Tibial artery (tissue), 4 donors: ENCODE results near the gene TSR3.

Experiments used
- DNase-seq, 2 donors: peaks; one replicate each; pipeline ENCODE4 v3.0.0-alpha.2; 2019
- H3K27ac ChIP-seq, 2 donors: fragments of 200-600 bp; sonication (generic) in 1 of 2; 1 replicate in 1 of 2; 2 replicates in 1 of 2; pipeline ENCODE4 v1.5.1; 2018 to 2019; ENCODE audit warnings: mild to moderate bottlenecking in 1 of 2
- H3K27me3 ChIP-seq, 2 donors: fragments of 200-600 bp; sonication (generic) in 1 of 2; one replicate each; pipeline versions ENCODE4 v1.5.1 to v1.6.0; 2016 to 2019
- H3K36me3 ChIP-seq, 3 donors: fragments of 200-600 bp; sonication (generic) in 2 of 3; one replicate each; pipeline ENCODE4 v1.5.1; 2016 to 2019; ENCODE audit warnings: mild to moderate bottlenecking in 2 of 3
- H3K4me1 ChIP-seq, 4 donors: fragments of 200-600 bp; sonication (generic) in 2 of 4; 1 replicate in 3 of 4; 2 replicates in 1 of 4; pipeline ENCODE4 v1.5.1; 2016 to 2019
- H3K4me3 ChIP-seq, 2 donors: fragments of 200-600 bp; sonication (generic) in 1 of 2; 1 replicate in 1 of 2; 2 replicates in 1 of 2; pipeline ENCODE4 v1.5.1; 2018 to 2019; ENCODE audit warnings: mild to moderate bottlenecking in 2 of 2
- H3K9me3 ChIP-seq, 3 donors: fragments of 200-600 bp; sonication (generic) in 1 of 3; one replicate each; pipeline ENCODE4 v1.5.1; 2016 to 2019
- intact Hi-C: fragments of 100-400 bp; cut with DNase I; formaldehyde crosslinking; loops from one replicate; pipeline ENCODE4 v1.15.0; 2023; ENCODE audit warnings: low total_unique reads
- TF ChIP-seq, protein P1 (sequence below), 2 experiments: fragments of 200-600 bp in 1 of 2; fragments of 450-650 bp in 1 of 2; IDR thresholded peaks; one replicate each; pipeline ENCODE4 v1.5.1; 2017 to 2019; ENCODE audit warnings: antibody characterized with exemption in 2 of 2, mild to moderate bottlenecking in 1 of 2, moderate library complexity in 1 of 2

Gene TSR3

GRCh38 chr16:1308977-1309885, 42.4 kb downstream of the TSR3 start, which contains the start of gene UBE2I:
UBE2I (plus strand) TSS chr16:1309636; CDS start chr16:1314031, 4,395 bp downstream.
- Histone ChIP-seq H3K27me3 (peaks cover 0 to 4% of the 10 kb centered on the region in 2 donors), H3K9me3 (no peaks in the 10 kb centered on the region), H3K36me3 (peaks cover 0 to 15% (median 8%) of the 10 kb centered on the region in 3 donors), H3K27ac (peak within 1 kb of the TSS; percentile 93 to 97), H3K4me3 (peak within 1 kb of the TSS; percentile 74 to 91), H3K4me1 (peaks cover 6 to 47% (median 32%) of the 10 kb centered on the region in 4 donors)
- peak; percentile 96 to 98 for DNase-seq
- TF ChIP-seq, protein P1, sequence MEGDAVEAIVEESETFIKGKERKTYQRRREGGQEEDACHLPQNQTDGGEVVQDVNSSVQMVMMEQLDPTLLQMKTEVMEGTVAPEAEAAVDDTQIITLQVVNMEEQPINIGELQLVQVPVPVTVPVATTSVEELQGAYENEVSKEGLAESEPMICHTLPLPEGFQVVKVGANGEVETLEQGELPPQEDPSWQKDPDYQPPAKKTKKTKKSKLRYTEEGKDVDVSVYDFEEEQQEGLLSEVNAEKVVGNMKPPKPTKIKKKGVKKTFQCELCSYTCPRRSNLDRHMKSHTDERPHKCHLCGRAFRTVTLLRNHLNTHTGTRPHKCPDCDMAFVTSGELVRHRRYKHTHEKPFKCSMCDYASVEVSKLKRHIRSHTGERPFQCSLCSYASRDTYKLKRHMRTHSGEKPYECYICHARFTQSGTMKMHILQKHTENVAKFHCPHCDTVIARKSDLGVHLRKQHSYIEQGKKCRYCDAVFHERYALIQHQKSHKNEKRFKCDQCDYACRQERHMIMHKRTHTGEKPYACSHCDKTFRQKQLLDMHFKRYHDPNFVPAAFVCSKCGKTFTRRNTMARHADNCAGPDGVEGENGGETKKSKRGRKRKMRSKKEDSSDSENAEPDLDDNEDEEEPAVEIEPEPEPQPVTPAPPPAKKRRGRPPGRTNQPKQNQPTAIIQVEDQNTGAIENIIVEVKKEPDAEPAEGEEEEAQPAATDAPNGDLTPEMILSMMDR (IDR thresholded peaks at IDR 0.05) = no peak
- intact Hi-C loops = no loop called here

GRCh38 chr16:1308036-1308976, 43.4 kb downstream of the TSR3 start:
- peak overlapping the region; percentile 93 to 97 for H3K27ac ChIP-seq
- H3K36me3 ChIP-seq = peaks cover 0 to 7% (median 0%) of the 10 kb centered on the region in 3 donors
- peaks cover 0 to 12% of the 10 kb centered on the region in 2 donors for H3K27me3 ChIP-seq
- TF ChIP-seq, protein P1 (IDR thresholded peaks at IDR 0.05) = no peak
- intact Hi-C loops = no loop called here
- peaks cover 6 to 40% (median 28%) of the 10 kb centered on the region in 4 donors for H3K4me1 ChIP-seq
- H3K4me3 ChIP-seq = peak overlapping the region; percentile 74 to 91
- no peaks in the 10 kb centered on the region for H3K9me3 ChIP-seq
- DNase-seq = no peak

DNA sequence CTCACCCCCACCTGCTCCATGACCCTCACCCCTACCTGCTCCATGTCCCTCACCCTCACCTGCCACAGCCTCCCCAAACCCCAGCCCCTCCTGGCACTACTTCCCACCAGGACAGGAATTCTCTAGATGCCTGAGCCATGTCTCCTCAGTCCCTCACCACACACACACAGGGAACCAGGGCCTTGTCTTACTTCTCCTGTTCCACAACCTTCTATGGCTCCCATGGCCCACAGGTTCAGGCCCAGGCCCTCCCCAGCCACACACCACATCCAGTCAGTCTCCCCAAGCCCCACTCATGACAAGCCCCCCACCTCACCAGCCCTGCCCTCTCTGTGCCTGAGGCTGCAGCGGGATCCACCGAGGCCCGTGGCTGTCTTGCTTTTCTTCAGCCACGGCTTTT, 45.3 kb downstream of the TSR3 start:
- TF ChIP-seq, protein P1 (IDR thresholded peaks at IDR 0.05) = no peak
- no peak for DNase-seq
- H3K27ac ChIP-seq = no peak overlapping the region
- H3K27me3 ChIP-seq = peaks cover 0 to 30% of the 10 kb centered on the region in 2 donors
- no peaks in the 10 kb centered on the region for H3K9me3 ChIP-seq
- H3K4me3 ChIP-seq = no peak overlapping the region
- intact Hi-C loops = no loop called here
- H3K36me3 ChIP-seq = no peaks in the 10 kb centered on the region
- peaks cover 0 to 25% (median 9%) of the 10 kb centered on the region in 4 donors for H3K4me1 ChIP-seq

GRCh38 chr16:1305823-1306222, 45.9 kb downstream of the TSR3 start:
- TF ChIP-seq, protein P1 (IDR thresholded peaks at IDR 0.05) = no peak
- Histone ChIP-seq H3K36me3 (no peaks in the 10 kb centered on the region), H3K27ac (no peak overlapping the region), H3K9me3 (no peaks in the 10 kb centered on the region), H3K4me1 (peaks cover 0 to 25% (median 8%) of the 10 kb centered on the region in 4 donors), H3K27me3 (peaks cover 0 to 35% of the 10 kb centered on the region in 2 donors), H3K4me3 (no peak overlapping the region)
- intact Hi-C loops = no loop called here
- DNase-seq = no peak

- peaks cover 0 to 18% (median 8%) of the 10 kb centered on the region in 4 donors for H3K4me1 ChIP-seq
- DNase-seq = no peak
- intact Hi-C loops = no loop called here
- no peak overlapping the region for H3K27ac ChIP-seq
- no peaks in the 10 kb centered on the region for H3K9me3 ChIP-seq
- peaks cover 0 to 59% of the 10 kb centered on the region in 2 donors for H3K27me3 ChIP-seq
- H3K4me3 ChIP-seq = no peak overlapping the region
- no peaks in the 10 kb centered on the region for H3K36me3 ChIP-seq
- TF ChIP-seq, protein P1 (IDR thresholded peaks at IDR 0.05) = no peak
Measured at GRCh38 chr16:1301562-1301961, 50.1 kb downstream of the TSR3 start.
